Esophagus squamous epithelium (tissue), 5 donors: ENCODE data around the gene ADPRHL1. TPM values are rescaled to one million over a fixed set of nuclear protein-coding genes. Genes with fewer than 3 reads are reported as not detected.

ENCODE experiments used
- DNase-seq: peaks from one replicate; lab custom pipeline; 2025; lab: John Stamatoyannopoulos, UW
- H3K27ac ChIP-seq, 4 donors: fragments of 200-600 bp; sonication (generic); one replicate each; pipeline ENCODE4 v1.5.1; 2016 to 2019; ENCODE audit warnings: mild to moderate bottlenecking in 1 of 4
- H3K27me3 ChIP-seq, 4 donors: fragments of 200-600 bp; sonication (generic); 1 replicate in 3 of 4; 2 replicates in 1 of 4; pipeline versions ENCODE4 v1.5.1 to v1.6.0; 2017 to 2021; ENCODE audit warnings: antibody characterized with exemption in 1 of 4
- H3K36me3 ChIP-seq, 3 donors: fragments of 200-600 bp; sonication (generic); one replicate each; pipeline ENCODE4 v1.5.1; 2016 to 2019
- H3K4me1 ChIP-seq, 3 donors: fragments of 200-600 bp; sonication (generic); one replicate each; pipeline ENCODE4 v1.5.1; 2017 to 2019
- H3K4me3 ChIP-seq, 4 donors: fragments of 200-600 bp; sonication (generic); 1 replicate in 3 of 4; 2 replicates in 1 of 4; pipeline ENCODE4 v1.5.1; 2016 to 2019; ENCODE audit warnings: mild to moderate bottlenecking in 2 of 4, moderate library complexity in 1 of 4
- H3K9me3 ChIP-seq, 3 donors: fragments of 200-600 bp; sonication (generic); one replicate each; pipeline ENCODE4 v1.5.1; 2016 to 2019
- CTCF ChIP-seq, 6 experiments: fragments of 450-650 bp in 4 of 6; fragments of 200-600 bp in 2 of 6; sonication (generic) in 2 of 6; IDR thresholded peaks; one replicate each; pipeline ENCODE4 v1.5.1; 2016 to 2019; ENCODE audit warnings: antibody characterized with exemption in 6 of 6, mild to moderate bottlenecking in 4 of 6, moderate library complexity in 4 of 6
- POLR2A ChIP-seq, 4 donors: fragments of 450-650 bp; IDR thresholded peaks; one replicate each; pipeline ENCODE4 v1.6.1; 2017; ENCODE audit warnings: antibody characterized with exemption in 4 of 4, mild to moderate bottlenecking in 4 of 4, moderate library complexity in 3 of 4
- WGBS, 2 donors: methylation state at CpG; one replicate each; pipeline ENCODE4 v1.1.5; 2018; 5-methylcytosine and 5-hydroxymethylcytosine counted together
- intact Hi-C: fragments of 100-400 bp; cut with DNase I; formaldehyde crosslinking; loops from one replicate; pipeline ENCODE4 v1.15.0; 2022
- total RNA-seq, 4 donors: library from RNA; depleted of rRNA; stranded (reverse); fragments of >200 nt; gene quantifications; one replicate each; pipeline ENCODE4 v1.1.0, GENCODE V29; 2016
- donor health status: DM: yes; HTN: yes; CAD: no.

Gene ADPRHL1
- total RNA-seq, 4 donors from 2014 or later: 0.31 to 3.5 (median 2.2) TPM

DNA sequence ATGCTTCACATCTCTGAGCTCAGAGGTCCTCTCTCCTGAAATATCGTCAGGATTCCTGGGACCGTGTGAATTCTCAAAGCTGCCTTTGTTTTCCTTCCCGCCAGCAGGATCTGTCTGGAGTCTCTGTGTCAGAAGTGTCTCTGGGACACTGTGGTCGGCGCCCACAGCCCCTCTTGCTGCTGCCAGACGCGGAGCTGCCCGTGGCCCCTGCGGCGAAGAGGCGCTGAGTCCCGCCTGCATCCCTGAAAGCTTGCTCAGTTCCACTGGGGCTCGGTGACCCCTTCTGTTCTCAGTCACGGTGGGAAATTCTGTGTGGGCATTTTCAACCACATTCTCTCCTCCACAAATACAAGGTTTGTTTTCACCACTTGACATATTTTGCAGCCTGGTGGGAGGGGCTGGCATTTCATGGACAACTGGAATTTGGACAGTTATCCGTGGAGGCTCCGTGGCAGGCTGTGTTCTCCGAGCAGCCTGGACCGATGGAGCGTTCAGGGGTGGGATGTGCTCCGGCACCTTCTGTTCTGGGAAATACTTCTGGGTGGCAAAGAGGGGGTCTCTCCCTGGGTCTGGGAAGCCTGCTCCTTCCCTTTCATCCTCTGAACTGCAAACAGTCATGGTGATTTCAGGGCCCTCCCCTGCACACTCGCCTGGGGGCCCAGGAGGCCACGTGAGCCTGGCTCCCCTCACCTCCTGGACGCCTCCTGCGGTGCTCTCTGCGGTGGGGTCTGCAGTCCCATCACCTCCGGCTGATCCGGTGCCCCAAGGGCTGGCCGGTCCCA lies 46.8 kb downstream of the ADPRHL1 start:
- intact Hi-C loops: no loop called here

GRCh38 chr13:113405481-113406300 lies 47.6 kb downstream of the ADPRHL1 start:
- Histone ChIP-seq H3K9me3 (no peaks in the 10 kb centered on the region), H3K27ac (no peak overlapping the region), H3K36me3 (no peaks in the 10 kb centered on the region), H3K4me1 (peaks cover 3 to 10% (median 3%) of the 10 kb centered on the region in 3 donors), H3K27me3 (peaks cover 0 to 86% (median 0%) of the 10 kb centered on the region in 4 donors), H3K4me3 (no peak overlapping the region)
- DNase-seq: no peak
- 77 to 93% methylated on average over 8 to 13 of the region's 38 CpGs for WGBS, 2 donors
- intact Hi-C loops: no loop called here
- no peak for TF ChIP-seq CTCF (IDR thresholded peaks at IDR 0.05)
- no peak for TF ChIP-seq POLR2A (IDR thresholded peaks at IDR 0.05)

More for the DNA sequence above, 46.8 kb downstream of the ADPRHL1 start:
- WGBS, 2 donors: 79 to 81% methylated on average over 15 to 19 of the region's 28 CpGs
- DNase-seq: no peak
- H3K36me3 ChIP-seq: no peaks in the 10 kb centered on the region
- no peak overlapping the region for H3K4me3 ChIP-seq
- TF ChIP-seq CTCF (IDR thresholded peaks at IDR 0.05) (no peak), POLR2A (IDR thresholded peaks at IDR 0.05) (no peak)
- peaks cover 0 to 79% (median 0%) of the 10 kb centered on the region in 4 donors for H3K27me3 ChIP-seq
- H3K27ac ChIP-seq: no peak overlapping the region
- H3K4me1 ChIP-seq: peaks cover 4 to 18% (median 6%) of the 10 kb centered on the region in 3 donors
- H3K9me3 ChIP-seq: no peaks in the 10 kb centered on the region

- 76 to 96% methylated on average over 7 to 11 of the region's 34 CpGs for WGBS, 2 donors
- no peak for DNase-seq
- Histone ChIP-seq H3K36me3 (no peaks in the 10 kb centered on the region), H3K27ac (no peak overlapping the region), H3K4me3 (no peak overlapping the region), H3K4me1 (peaks cover 0 to 2% (median 0%) of the 10 kb centered on the region in 3 donors), H3K27me3 (peaks cover 0 to 82% (median 0%) of the 10 kb centered on the region in 4 donors), H3K9me3 (no peaks in the 10 kb centered on the region)
- intact Hi-C loops: no loop called here
- TF ChIP-seq CTCF (IDR thresholded peaks at IDR 0.05) (no peak), POLR2A (IDR thresholded peaks at IDR 0.05) (no peak)
These were observed 48.4 kb downstream of the ADPRHL1 start for GRCh38 chr13:113404723-113405471.

- no peaks in the 10 kb centered on the region for H3K9me3 ChIP-seq
- no peak overlapping the region for H3K4me3 ChIP-seq
- no peak overlapping the region for H3K27ac ChIP-seq
- no peaks in the 10 kb centered on the region for H3K36me3 ChIP-seq
- intact Hi-C loops: no loop called here
- H3K4me1 ChIP-seq: no peaks in the 10 kb centered on the region
- WGBS, 2 donors: 81 to 92% methylated on average over 2 of the region's 2 CpGs
- peaks cover 0 to 80% (median 0%) of the 10 kb centered on the region in 4 donors for H3K27me3 ChIP-seq
- TF ChIP-seq POLR2A (IDR thresholded peaks at IDR 0.05): no peak
- no peak for TF ChIP-seq CTCF (IDR thresholded peaks at IDR 0.05)
- no peak for DNase-seq
These were observed 48.9 kb downstream of the ADPRHL1 start for GRCh38 chr13:113404366-113404722.
